ENCODE measurements around the gene MZB1. TPM values are rescaled to one million over a fixed set of nuclear protein-coding genes. Genes with fewer than 3 reads are reported as not detected.

MZB1 gene
- total and polyA plus RNA-seq, 9 donors = 0.50 to 1.8 (median 1.2) TPM; not detected in 1

DNA sequence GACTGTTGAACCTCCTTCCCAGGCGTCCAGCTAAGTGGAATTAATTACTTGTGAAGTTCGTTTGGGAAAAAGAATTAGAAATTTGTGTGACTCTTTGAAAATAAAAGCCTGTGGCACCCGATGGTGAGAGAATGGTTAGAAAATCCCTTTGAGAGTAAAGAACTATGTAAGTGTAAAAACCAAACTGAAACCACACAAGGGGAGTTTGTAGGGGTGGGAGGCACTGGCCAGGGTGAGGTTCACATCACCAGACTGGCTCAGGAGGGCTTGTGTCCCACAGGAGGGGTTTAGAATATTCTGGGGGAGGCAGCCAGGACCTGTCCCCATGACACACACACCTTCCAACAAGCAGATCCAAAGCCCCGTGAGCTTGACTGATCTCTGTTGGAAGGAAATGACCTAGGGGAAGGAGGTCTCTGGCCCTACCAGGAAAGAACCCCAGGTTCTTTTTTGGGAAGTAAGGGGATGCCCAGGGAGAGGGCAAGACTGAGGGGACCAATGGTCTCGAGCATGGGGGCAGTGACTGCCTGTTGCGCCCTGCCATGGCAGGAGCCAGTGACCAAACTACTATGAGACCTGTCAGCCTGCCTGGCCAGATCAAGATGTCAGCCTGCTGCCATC lies 9.9 kb upstream of the MZB1 start:
- H3K36me3 ChIP-seq = no peaks in the 10 kb centered on the region
- 87 to 90% (median 88%) methylated on average over 6 of the region's 6 CpGs for WGBS, 3 donors
- H3K27me3 ChIP-seq = peaks cover 4% of the 10 kb centered on the region
- H3K9me3 ChIP-seq = no peaks in the 10 kb centered on the region
- TF ChIP-seq POLR2A (IDR thresholded peaks at IDR 0.05) (no peak), EP300 (IDR thresholded peaks at IDR 0.05) (no peak)
- TF ChIP-seq, protein P1, sequence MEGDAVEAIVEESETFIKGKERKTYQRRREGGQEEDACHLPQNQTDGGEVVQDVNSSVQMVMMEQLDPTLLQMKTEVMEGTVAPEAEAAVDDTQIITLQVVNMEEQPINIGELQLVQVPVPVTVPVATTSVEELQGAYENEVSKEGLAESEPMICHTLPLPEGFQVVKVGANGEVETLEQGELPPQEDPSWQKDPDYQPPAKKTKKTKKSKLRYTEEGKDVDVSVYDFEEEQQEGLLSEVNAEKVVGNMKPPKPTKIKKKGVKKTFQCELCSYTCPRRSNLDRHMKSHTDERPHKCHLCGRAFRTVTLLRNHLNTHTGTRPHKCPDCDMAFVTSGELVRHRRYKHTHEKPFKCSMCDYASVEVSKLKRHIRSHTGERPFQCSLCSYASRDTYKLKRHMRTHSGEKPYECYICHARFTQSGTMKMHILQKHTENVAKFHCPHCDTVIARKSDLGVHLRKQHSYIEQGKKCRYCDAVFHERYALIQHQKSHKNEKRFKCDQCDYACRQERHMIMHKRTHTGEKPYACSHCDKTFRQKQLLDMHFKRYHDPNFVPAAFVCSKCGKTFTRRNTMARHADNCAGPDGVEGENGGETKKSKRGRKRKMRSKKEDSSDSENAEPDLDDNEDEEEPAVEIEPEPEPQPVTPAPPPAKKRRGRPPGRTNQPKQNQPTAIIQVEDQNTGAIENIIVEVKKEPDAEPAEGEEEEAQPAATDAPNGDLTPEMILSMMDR (IDR thresholded peaks at IDR 0.05) = no peak
- intact Hi-C loops (cut with DNase I) = no loop called here
- no peak overlapping the region for H3K4me3 ChIP-seq
- H3K27ac ChIP-seq = no peak overlapping the region
- peaks cover 4% of the 10 kb centered on the region for H3K4me1 ChIP-seq (ENCODE audit: insufficient read depth)
- DNase-seq = no peak

DNA sequence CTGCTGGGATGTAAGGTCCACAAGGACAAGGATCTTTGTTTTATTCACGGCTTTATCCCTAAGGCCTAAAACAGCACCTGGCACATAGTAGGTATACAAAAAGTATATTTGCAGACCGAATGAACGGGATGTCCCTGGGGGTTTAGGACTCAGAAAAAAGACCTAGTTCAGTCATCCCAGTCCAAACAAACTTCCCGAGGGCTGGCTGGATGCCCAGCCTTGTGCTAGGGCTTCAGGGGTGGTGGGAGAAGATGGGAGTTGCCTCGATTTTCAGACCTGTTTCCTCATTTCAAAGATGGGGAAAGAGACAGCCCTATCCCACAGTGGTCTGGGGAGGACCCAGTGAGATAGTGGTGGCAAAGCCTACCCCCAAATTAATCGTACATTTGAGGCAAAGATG lies 8.2 kb upstream of the MZB1 start:
- intact Hi-C loops (cut with DNase I) = no loop called here
- no peak overlapping the region for H3K4me3 ChIP-seq

GRCh38 chr5:139396691-139397090 lies 7.0 kb upstream of the MZB1 start:
- Histone ChIP-seq H3K4me3 (no peak overlapping the region), H3K27me3 (peaks cover 5% of the 10 kb centered on the region), H3K27ac (no peak overlapping the region), H3K36me3 (no peaks in the 10 kb centered on the region), H3K9me3 (no peaks in the 10 kb centered on the region), H3K4me1 (ENCODE audit: insufficient read depth) (peaks cover 9% of the 10 kb centered on the region)
- TF ChIP-seq POLR2A (IDR thresholded peaks at IDR 0.05) (no peak), EP300 (IDR thresholded peaks at IDR 0.05) (no peak)
- TF ChIP-seq, protein P1 (IDR thresholded peaks at IDR 0.05) = no peak
- 89 to 93% (median 89%) methylated on average over 8 of the region's 8 CpGs for WGBS, 3 donors
- DNase-seq = peak in 1 of 5 donors; percentile 29
- intact Hi-C loops (cut with DNase I) = no loop called here

More for the DNA sequence above, 8.2 kb upstream of the MZB1 start:
- Histone ChIP-seq H3K9me3 (no peaks in the 10 kb centered on the region), H3K36me3 (no peaks in the 10 kb centered on the region), H3K4me1 (ENCODE audit: insufficient read depth) (peaks cover 9% of the 10 kb centered on the region), H3K27ac (no peak overlapping the region), H3K27me3 (peaks cover 5% of the 10 kb centered on the region)
- TF ChIP-seq EP300 (IDR thresholded peaks at IDR 0.05) (no peak), POLR2A (IDR thresholded peaks at IDR 0.05) (no peak)
- TF ChIP-seq, protein P1 (IDR thresholded peaks at IDR 0.05) = no peak
- 38 to 40% (median 38%) methylated on average over 6 of the region's 6 CpGs for WGBS, 3 donors
- no peak for DNase-seq

DNA sequence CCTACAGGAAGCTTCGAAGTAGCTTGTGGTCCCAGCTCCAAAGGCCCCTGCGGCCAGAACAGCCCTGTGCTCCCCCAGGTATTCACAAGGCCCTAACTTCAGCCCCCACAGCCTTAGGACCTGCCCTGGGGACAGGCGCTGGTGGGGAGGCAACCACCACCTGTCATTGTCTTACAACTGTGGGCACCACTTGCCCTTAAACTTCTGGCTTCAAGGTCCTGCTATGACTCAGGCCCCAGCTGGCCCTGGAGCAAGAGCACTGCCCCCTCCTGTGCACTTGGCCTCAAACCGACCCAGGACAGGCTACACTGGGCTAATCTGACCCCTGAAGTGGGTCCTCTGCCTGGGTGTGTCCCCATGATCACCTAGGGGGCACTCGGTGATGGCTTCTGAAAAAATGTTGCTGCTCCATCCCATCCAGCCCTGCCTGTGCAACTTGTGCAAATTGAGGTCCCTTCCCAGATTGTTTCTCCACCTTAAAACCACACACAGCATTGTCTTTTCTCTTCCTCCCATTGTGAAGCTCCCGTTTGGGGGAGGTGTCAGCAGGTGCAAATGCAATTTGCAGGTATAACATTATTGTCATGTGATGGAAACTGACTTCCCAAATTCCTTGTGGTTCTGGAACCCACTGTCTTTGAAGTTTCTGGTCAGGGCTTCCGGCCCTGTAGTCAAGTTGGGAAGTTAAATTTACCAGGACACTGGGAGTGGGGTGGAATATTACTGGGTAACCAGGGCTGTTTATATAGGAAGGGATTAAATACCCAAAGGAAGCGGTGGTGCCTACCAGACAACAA lies 6.3 kb upstream of the MZB1 start:
- no peak for TF ChIP-seq EP300 (IDR thresholded peaks at IDR 0.05)
- Histone ChIP-seq H3K9me3 (no peaks in the 10 kb centered on the region), H3K27ac (no peak overlapping the region), H3K27me3 (peaks cover 5% of the 10 kb centered on the region), H3K4me1 (ENCODE audit: insufficient read depth) (peaks cover 9% of the 10 kb centered on the region), H3K36me3 (no peaks in the 10 kb centered on the region), H3K4me3 (no peak overlapping the region)
- intact Hi-C loops (cut with DNase I) = no loop called here
- DNase-seq = no peak
- WGBS, 3 donors = 77 to 85% (median 83%) methylated on average over 8 of the region's 8 CpGs
